IPS DF 6.9 (cell line): ENCODE data around the gene ADGRG1.

Source experiments
- DNase-seq: peaks from one replicate; pipeline ENCODE4 v3.0.0-alpha.2; 2013; ENCODE audit warnings: low read depth, low spot score
- H3K27ac ChIP-seq: one replicate; pipeline ENCODE4 v1.5.1; 2013; ENCODE audit warnings: low read length, control low read depth
- H3K27me3 ChIP-seq: 2 replicates; pipeline ENCODE4 v1.6.1; 2013; ENCODE audit warnings: mild to moderate bottlenecking, low read length; ENCODE audit not compliant: control insufficient read depth, insufficient read depth
- H3K36me3 ChIP-seq: 2 replicates; pipeline ENCODE4 v1.6.1; 2013; ENCODE audit warnings: low read length; ENCODE audit not compliant: control insufficient read depth, insufficient read depth
- H3K4me1 ChIP-seq: 2 replicates; pipeline ENCODE4 v1.6.1; 2013; ENCODE audit warnings: low read length; ENCODE audit not compliant: control insufficient read depth, insufficient read depth
- H3K4me3 ChIP-seq: 2 replicates; pipeline ENCODE4 v1.5.1; 2013; ENCODE audit warnings: mild to moderate bottlenecking, low read length
- H3K9me3 ChIP-seq: 2 replicates; pipeline ENCODE4 v1.6.1; 2013; ENCODE audit warnings: low read length, inconsistent platforms; ENCODE audit not compliant: control insufficient read depth, insufficient read depth
- WGBS: extraction: QIAGEN DNeasy Blood & Tissue Kit; methylation state at CpG from one replicate; pipeline ENCODE4 v1.1.7; 2013; ENCODE audit warnings: mixed read lengths, missing lambda C conversion rate; ENCODE audit not compliant: insufficient read length, insufficient coverage; 5-methylcytosine and 5-hydroxymethylcytosine counted together

The ADGRG1 gene

GRCh38 chr16:57687363-57687929, 59.0 kb downstream of the ADGRG1 start:
- no peaks in the 10 kb centered on the region for H3K36me3 ChIP-seq
- DNase-seq: no peak
- WGBS: no CpG with 5 or more reads among the region's 3 CpGs
- no peaks in the 10 kb centered on the region for H3K9me3 ChIP-seq
- H3K4me3 ChIP-seq: no peak overlapping the region
- H3K27me3 ChIP-seq: no peaks in the 10 kb centered on the region
- H3K27ac ChIP-seq: no peak overlapping the region
- H3K4me1 ChIP-seq: peaks cover 2% of the 10 kb centered on the region; the same call in 1 of the 2 replicates

GRCh38 chr16:57688487-57688986, 60.1 kb downstream of the ADGRG1 start:
- H3K4me1 ChIP-seq: peaks cover 2% of the 10 kb centered on the region; the same call in 1 of the 2 replicates
- H3K27me3 ChIP-seq: no peaks in the 10 kb centered on the region
- H3K36me3 ChIP-seq: no peaks in the 10 kb centered on the region
- H3K9me3 ChIP-seq: no peaks in the 10 kb centered on the region
- no peak overlapping the region for H3K27ac ChIP-seq
- WGBS: no CpG with 5 or more reads among the region's 4 CpGs
- no peak overlapping the region for H3K4me3 ChIP-seq
- DNase-seq: no peak

- no CpG with 5 or more reads among the region's 15 CpGs for WGBS
- H3K4me1 ChIP-seq: peaks cover 2% of the 10 kb centered on the region; the same call in 1 of the 2 replicates
- H3K9me3 ChIP-seq: no peaks in the 10 kb centered on the region
- no peak overlapping the region for H3K27ac ChIP-seq
- H3K4me3 ChIP-seq: no peak overlapping the region
- no peaks in the 10 kb centered on the region for H3K36me3 ChIP-seq
- DNase-seq: no peak
- H3K27me3 ChIP-seq: no peaks in the 10 kb centered on the region
Measured at GRCh38 chr16:57688987-57689761, 60.7 kb downstream of the ADGRG1 start.

- no peaks in the 10 kb centered on the region for H3K27me3 ChIP-seq
- no peak overlapping the region for H3K4me3 ChIP-seq
- H3K4me1 ChIP-seq: peaks cover 4% of the 10 kb centered on the region
- H3K36me3 ChIP-seq: no peaks in the 10 kb centered on the region
- no peaks in the 10 kb centered on the region for H3K9me3 ChIP-seq
- no CpG with 5 or more reads among the region's 13 CpGs for WGBS
- no peak overlapping the region for H3K27ac ChIP-seq
- no peak for DNase-seq
Measured at GRCh38 chr16:57689762-57690558, 61.5 kb downstream of the ADGRG1 start.

- H3K4me3 ChIP-seq: no peak overlapping the region
- no peak overlapping the region for H3K27ac ChIP-seq
- no peaks in the 10 kb centered on the region for H3K27me3 ChIP-seq
- H3K4me1 ChIP-seq: peaks cover 4% of the 10 kb centered on the region
- no peaks in the 10 kb centered on the region for H3K36me3 ChIP-seq
- H3K9me3 ChIP-seq: no peaks in the 10 kb centered on the region
- no CpG with 5 or more reads among the region's 4 CpGs for WGBS
- no peak for DNase-seq
Measured at GRCh38 chr16:57690782-57691471, 62.5 kb downstream of the ADGRG1 start.

- no peak overlapping the region for H3K4me3 ChIP-seq
- no peaks in the 10 kb centered on the region for H3K36me3 ChIP-seq
- H3K9me3 ChIP-seq: no peaks in the 10 kb centered on the region
- DNase-seq: no peak
- no peaks in the 10 kb centered on the region for H3K27me3 ChIP-seq
- no peak overlapping the region for H3K27ac ChIP-seq
- H3K4me1 ChIP-seq: peaks cover 4% of the 10 kb centered on the region
- whole genome bisulfite sequencing: no CpG with 5 or more reads among the region's 2 CpGs
Measured at GRCh38 chr16:57692636-57693035, 64.2 kb downstream of the ADGRG1 start.

GRCh38 chr16:57693550-57693949, 65.1 kb downstream of the ADGRG1 start:
- Histone ChIP-seq H3K27me3 (no peaks in the 10 kb centered on the region), H3K4me3 (no peak overlapping the region), H3K27ac (no peak overlapping the region), H3K9me3 (no peaks in the 10 kb centered on the region), H3K36me3 (no peaks in the 10 kb centered on the region), H3K4me1 (peaks cover 4% of the 10 kb centered on the region)
- WGBS: no CpG with 5 or more reads among the region's 4 CpGs
- DNase-seq: no peak

- WGBS: no CpG with 5 or more reads among the region's 10 CpGs
- Histone ChIP-seq H3K9me3 (no peaks in the 10 kb centered on the region), H3K4me3 (no peak overlapping the region), H3K36me3 (no peaks in the 10 kb centered on the region), H3K4me1 (peaks cover 4% of the 10 kb centered on the region), H3K27ac (no peak overlapping the region), H3K27me3 (no peaks in the 10 kb centered on the region)
- DNase-seq: no peak
Measured at GRCh38 chr16:57694231-57694724, 65.8 kb downstream of the ADGRG1 start.

GRCh38 chr16:57694725-57695679, 66.6 kb downstream of the ADGRG1 start, which contains the start of gene DRC7:
Gene DRC7, plus strand, starts transcription at chr16:57694806. Its CDS starts 3,144 bp downstream, at chr16:57697950.
- Histone ChIP-seq H3K9me3 (no peaks in the 10 kb centered on the region), H3K4me3 (no peak within 1 kb of the TSS), H3K27ac (no peak within 1 kb of the TSS), H3K4me1 (peaks cover 1% of the 10 kb centered on the region; the same call in 1 of the 2 replicates), H3K36me3 (no peaks in the 10 kb centered on the region), H3K27me3 (no peaks in the 10 kb centered on the region)
- peak; percentile 57 for DNase-seq
- WGBS: no CpG with 5 or more reads among the region's 8 CpGs
